ENCODE data around the gene PNMA8A. TPM values are rescaled to one million over a fixed set of nuclear protein-coding genes. Genes with fewer than 3 reads are reported as not detected.
"Not testable (repeated sequence)": the region's sequence is repeated elsewhere in the genome, so short reads cannot be mapped to it uniquely, and the experiment has no call there.

Gene PNMA8A
- total RNA-seq, 1 experiment from 2014 or later, result 40.5 TPM

DNA sequence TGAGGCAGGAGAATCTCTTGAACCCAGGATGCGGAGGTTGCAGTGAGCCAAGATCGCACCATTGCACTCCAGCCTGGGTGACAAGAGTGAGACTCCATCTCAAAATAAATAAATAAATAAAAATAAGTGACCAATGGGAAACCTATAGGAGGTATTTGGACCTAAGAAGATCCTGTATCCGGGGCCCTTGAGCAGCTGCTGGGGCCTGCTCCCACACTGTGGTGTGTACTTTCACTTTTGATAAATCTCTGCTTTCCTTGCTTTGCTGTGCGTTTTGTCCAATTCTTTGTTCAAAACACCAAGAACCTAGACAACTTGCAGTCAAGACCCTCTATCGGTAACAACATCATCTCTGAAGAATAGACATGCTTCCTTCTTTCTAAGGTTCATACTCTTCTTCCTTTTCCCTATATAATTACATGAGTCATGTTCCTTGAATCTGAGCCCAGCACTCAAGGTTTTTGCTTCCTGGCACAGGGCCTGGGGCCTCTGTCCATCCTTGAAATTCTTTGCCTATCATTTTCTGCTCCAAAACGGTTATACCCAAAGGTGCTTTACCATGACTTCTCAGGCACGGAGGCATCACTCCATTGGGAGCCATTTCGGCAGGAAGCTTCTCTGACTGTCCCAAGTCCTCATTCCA is 28.4 kb downstream of the PNMA8A start:
- no peak for DNase-seq (ENCODE audit: low spot score)
- in situ Hi-C loops (cut with HindIII; ENCODE audit: low sequenced_read_pairs), result no loop called here

- in situ Hi-C loops (cut with HindIII; ENCODE audit: low sequenced_read_pairs), result no loop called here
- no peak for DNase-seq (ENCODE audit: low spot score)
Measured at GRCh38 chr19:46441866-46442265, 29.5 kb downstream of the PNMA8A start.

DNA sequence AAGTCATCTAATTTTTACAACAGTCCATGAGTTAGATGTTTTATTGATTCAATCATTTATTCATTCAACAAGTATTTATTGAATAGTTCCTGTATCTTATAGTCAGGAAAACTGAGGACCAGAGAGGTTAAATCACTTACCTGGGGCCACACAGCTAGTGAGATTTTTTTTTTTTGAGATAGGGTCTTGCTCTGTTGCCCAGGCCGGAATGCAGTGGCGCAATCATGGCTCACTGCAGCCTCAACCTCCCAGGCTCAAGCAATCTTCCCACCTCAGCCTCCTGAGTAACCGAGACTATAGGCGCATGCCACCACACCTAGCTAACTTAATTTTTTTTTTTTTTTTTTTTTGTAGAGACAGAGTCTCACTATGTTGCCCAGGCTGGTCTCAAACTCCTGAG is 35.7 kb downstream of the PNMA8A start:
- DNase-seq (ENCODE audit: low spot score); in situ Hi-C loops (cut with HindIII; ENCODE audit: low sequenced_read_pairs): not testable (repeated sequence)

DNA sequence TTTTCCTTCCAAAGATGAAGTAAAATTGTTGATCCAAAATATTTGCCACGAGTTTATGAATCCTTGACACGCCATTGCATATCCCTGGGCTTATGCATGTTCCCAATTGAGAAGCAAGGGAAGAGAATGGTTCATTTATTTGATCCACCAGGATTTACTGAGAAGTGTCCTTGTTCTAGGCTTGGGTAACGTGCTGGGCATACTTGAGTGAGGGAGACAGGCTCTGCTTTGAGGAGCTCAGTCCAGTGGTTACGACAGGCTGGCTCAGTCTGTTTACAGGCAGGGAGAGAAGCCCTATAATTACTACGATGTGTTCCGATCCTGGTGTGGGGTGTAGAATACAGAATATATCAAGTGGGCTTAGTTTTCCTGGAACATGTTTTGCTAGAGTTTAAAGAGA is 36.4 kb downstream of the PNMA8A start:
- peak; percentile 13 for DNase-seq (ENCODE audit: low spot score)
- in situ Hi-C loops (cut with HindIII; ENCODE audit: low sequenced_read_pairs), result no loop called here

- in situ Hi-C loops (cut with HindIII; ENCODE audit: low sequenced_read_pairs); DNase-seq (ENCODE audit: low spot score): not testable (repeated sequence)
Measured at GRCh38 chr19:46433470-46433869, 37.9 kb downstream of the PNMA8A start.

DNA sequence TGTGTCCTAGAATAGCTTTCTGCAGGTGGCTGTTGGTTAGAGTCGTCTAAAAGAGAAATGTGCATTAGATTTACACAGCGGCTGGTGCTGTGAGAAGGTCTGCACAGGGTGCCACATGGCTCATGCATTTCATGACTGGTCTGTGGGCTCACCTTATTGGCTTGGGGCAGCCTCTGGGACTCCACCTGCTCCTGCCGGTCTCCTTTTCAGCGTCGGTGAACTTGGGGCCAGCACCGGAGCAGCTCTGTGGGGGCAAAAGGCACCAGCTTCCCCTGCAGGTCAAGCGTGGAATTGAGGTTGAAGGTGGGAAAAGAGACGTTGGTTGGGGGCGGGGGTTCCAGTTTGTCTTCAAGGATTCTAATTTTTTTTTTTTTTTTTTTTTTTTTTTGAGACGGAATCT is 39.5 kb downstream of the PNMA8A start:
- DNase-seq (ENCODE audit: low spot score), result no peak
- in situ Hi-C loops (cut with HindIII; ENCODE audit: low sequenced_read_pairs), result no loop called here

- in situ Hi-C loops (cut with HindIII; ENCODE audit: low sequenced_read_pairs), result no loop called here
- no peak for DNase-seq (ENCODE audit: low spot score)
Measured at GRCh38 chr19:46429999-46430398, 41.4 kb downstream of the PNMA8A start.

DNA sequence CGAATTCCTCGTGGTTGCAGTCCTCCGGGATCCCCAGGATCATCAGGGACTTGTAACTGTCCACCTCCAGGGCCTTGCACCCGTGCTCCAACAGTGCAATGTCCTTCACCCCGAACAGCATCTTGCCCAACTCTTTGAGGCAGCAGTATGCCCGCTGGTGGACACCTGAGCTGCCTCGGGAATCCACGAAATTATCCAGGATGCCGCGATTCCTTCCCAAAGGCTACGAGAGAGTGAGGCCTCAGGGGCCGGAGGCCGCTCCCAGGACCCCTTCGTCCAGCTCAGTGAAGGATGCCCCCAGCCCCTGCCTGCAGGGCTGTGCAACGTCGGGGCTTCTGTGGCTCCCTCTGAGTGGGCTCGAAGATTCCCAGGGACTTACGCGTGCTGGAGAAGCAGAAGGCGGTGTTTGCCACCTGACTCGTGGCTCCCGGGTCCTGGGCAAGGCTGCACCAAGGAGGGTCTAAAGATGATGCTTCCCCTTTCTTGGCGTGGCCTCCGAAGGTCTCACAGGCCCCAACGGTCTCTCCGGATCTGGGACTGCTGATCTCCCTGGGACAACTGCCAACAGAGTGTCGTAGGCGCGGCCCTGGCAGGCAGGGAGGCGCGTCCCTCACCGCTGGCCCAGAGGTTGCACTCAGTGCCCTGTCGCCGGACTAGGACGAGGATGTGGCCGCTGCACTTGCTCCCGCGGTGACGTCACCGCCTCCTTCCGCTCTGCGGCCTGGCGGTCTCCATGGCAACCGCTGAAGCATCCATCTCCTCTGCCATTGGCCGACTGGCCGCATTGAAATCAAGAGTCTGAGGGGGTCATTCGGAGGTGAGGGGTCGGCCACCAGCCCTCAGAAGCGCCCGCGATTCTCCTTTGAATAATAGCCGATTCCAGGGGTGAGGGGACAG is 42.9 kb downstream of the PNMA8A start, which contains the start of gene PNMA8C:
TSS of gene PNMA8C (minus strand) at position 698 of the 897 bp plus-strand sequence. CDS start at position 121, 577 bp downstream.
- DNase-seq (ENCODE audit: low spot score), result peak; percentile 88
- in situ Hi-C loops (cut with HindIII; ENCODE audit: low sequenced_read_pairs), result no loop called here

DNA sequence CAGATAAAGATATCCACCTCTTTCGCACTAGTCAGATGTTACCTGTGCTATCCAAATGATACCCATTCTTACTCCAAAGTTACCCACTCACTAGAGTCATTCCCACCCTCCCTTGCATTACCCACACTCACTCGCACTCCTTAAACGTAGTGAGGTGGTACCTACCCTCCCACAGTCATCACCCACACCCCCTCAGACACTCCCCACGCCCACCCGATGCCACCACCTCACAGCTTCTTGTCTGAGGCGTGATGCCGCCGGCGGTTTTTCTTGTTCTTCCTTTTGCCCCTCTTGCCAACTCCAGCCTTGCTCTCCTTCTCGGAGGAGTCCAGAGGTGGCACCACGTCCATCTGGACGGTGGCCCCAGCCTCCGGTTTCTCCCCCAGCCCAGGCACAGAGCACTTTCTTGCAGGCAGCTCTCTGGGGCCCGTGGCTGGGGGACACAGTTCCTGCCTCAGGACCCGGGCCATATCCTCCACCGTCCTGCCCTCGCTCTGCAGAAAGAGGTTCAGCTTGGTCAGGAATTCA is 43.8 kb downstream of the PNMA8A start:
- no peak for DNase-seq (ENCODE audit: low spot score)
- in situ Hi-C loops (cut with HindIII; ENCODE audit: low sequenced_read_pairs), result no loop called here

DNA sequence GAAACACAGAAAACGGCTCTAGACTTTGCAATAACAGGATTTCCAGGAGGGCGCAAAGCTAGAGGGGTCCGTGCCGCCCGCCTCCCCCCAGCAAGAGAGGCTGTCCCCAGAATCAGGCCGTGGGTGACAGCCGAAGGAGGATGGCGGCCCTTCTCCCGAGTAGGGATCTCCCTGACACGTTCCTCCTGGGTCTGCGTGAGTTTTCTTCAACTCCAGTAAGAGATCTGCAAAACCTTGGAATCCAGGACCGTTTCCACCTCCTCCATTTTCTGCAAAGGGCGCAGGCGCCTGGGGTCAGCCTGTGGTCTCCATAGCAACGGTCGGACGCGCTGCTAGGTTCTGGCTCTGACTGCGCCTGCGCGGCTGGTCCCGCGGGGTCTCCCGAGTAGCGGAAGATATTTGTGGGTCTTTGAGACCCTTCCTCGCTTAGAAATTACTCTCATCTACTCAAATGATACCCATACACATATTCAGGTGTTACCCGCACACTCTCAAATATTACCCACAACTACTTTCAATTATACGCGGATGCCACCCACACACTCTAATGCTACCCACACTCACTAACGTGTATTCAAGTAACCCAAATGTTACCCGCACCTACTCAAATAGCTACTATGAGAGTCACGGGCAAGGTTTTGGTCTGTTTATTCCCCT is 44.7 kb downstream of the PNMA8A start:
- peak; percentile 85 for DNase-seq (ENCODE audit: low spot score)
- in situ Hi-C loops (cut with HindIII; ENCODE audit: low sequenced_read_pairs), result no loop called here

DNA sequence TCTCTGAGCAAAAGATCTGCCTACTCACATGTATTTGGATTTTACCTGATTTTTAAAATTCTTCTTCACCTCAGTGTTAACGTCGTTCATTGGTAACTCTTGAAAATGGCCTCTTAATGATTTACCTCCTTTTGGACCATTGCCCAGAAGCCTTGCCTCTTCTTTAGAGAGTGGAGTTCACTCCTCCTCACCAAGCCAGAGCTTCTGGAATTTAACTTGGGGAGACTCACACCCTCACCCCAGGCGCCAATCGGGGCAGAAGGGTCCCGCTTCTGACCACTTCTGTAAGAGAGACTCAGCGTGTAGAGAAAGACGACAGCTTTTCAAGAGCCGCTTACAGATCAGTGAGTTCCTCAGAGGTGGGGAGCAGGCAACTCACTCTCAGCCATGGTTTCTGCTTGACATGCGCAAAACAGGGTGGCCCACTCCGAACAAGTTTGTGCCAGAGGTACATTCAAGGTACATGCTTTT is 45.3 kb downstream of the PNMA8A start:
- in situ Hi-C loops (cut with HindIII; ENCODE audit: low sequenced_read_pairs), result no loop called here
- DNase-seq (ENCODE audit: low spot score), result peak; percentile 40

GRCh38 chr19:46423188-46423587 is 48.2 kb downstream of the PNMA8A start:
- in situ Hi-C loops (cut with HindIII; ENCODE audit: low sequenced_read_pairs), result no loop called here
- DNase-seq (ENCODE audit: low spot score), result no peak

- DNase-seq (ENCODE audit: low spot score), result no peak
- in situ Hi-C loops (cut with HindIII; ENCODE audit: low sequenced_read_pairs), result no loop called here
Measured at GRCh38 chr19:46422344-46422743, 49.0 kb downstream of the PNMA8A start.

GRCh38 chr19:46420056-46420455 is 51.3 kb downstream of the PNMA8A start:
- DNase-seq (ENCODE audit: low spot score), result no peak
- in situ Hi-C loops (cut with HindIII; ENCODE audit: low sequenced_read_pairs), result no loop called here

Other genes starting within 250 kb of the PNMA8A start
- not detected in 2 replicates for gene IGFL1, start 241.8 kb downstream of the PNMA8A start, total RNA-seq (2014; rRNA removed; shearing (Covaris generic))
- gene HIF3A, start 174.5 kb downstream of the PNMA8A start, total RNA-seq (2014; rRNA removed; shearing (Covaris generic)), result not detected in 2 replicates
- gene PPP5C, start 124.5 kb downstream of the PNMA8A start, total RNA-seq (2014; rRNA removed; shearing (Covaris generic)), result 125 and 155 TPM in 2 replicates
- gene CCDC8, start 58.0 kb downstream of the PNMA8A start, total RNA-seq (2014; rRNA removed; shearing (Covaris generic)), result 74.2 and 93.6 TPM in 2 replicates
- gene PNMA8C, start 42.6 kb downstream of the PNMA8A start, total RNA-seq (2014; rRNA removed; shearing (Covaris generic)), result not detected in 2 replicates
- not detected in 2 replicates for gene PNMA8B, start 24.3 kb upstream of the PNMA8A start, total RNA-seq (2014; rRNA removed; shearing (Covaris generic))
- gene CALM3, start 129.8 kb upstream of the PNMA8A start, total RNA-seq (2014; rRNA removed; shearing (Covaris generic)), result 109 and 147 TPM in 2 replicates
- gene PTGIR, start 153.5 kb upstream of the PNMA8A start, total RNA-seq (2014; rRNA removed; shearing (Covaris generic)), result 1.7 and 16.2 TPM in 2 replicates
- not detected in 2 replicates for gene GNG8, start 164.6 kb upstream of the PNMA8A start, total RNA-seq (2014; rRNA removed; shearing (Covaris generic))
- 12.0 and 16.3 TPM in 2 replicates for gene DACT3, start 189.6 kb upstream of the PNMA8A start, total RNA-seq (2014; rRNA removed; shearing (Covaris generic))
- 14.6 and 19.9 TPM in 2 replicates for gene PRKD2, start 245.6 kb upstream of the PNMA8A start, total RNA-seq (2014; rRNA removed; shearing (Covaris generic))

Measured in G401 (cell line).